Esophagus (tissue), 2 donors: ENCODE results near the gene ELOVL7. TPM values are rescaled to one million over a fixed set of nuclear protein-coding genes. Genes with fewer than 3 reads are reported as not detected.
"Not testable (repeated sequence)": the region's sequence is repeated elsewhere in the genome, so short reads cannot be mapped to it uniquely, and the experiment has no call there.

Source experiments
- H3K27ac ChIP-seq, 2 donors: one replicate each; pipeline ENCODE4 v1.5.1; 2013; ENCODE audit warnings: low read depth in 2 of 2, mild to moderate bottlenecking in 2 of 2, inconsistent platforms in 1 of 2, low read length in 1 of 2, moderate library complexity in 1 of 2
- H3K27me3 ChIP-seq, 2 donors: one replicate each; pipeline ENCODE4 v1.6.1; 2013; ENCODE audit warnings: low read length in 2 of 2, control low read depth in 1 of 2, mild to moderate bottlenecking in 1 of 2; ENCODE audit not compliant: insufficient read depth in 2 of 2, control insufficient read depth in 1 of 2
- H3K36me3 ChIP-seq, 2 donors: one replicate each; pipeline ENCODE4 v1.6.1; 2013; ENCODE audit warnings: low read length in 1 of 2; ENCODE audit not compliant: control insufficient read depth in 2 of 2, insufficient read depth in 2 of 2
- H3K4me1 ChIP-seq, 2 donors: one replicate each; pipeline ENCODE4 v1.6.1; 2013; ENCODE audit warnings: low read length in 1 of 2; ENCODE audit not compliant: control insufficient read depth in 2 of 2, insufficient read depth in 2 of 2
- H3K4me3 ChIP-seq, 2 donors: one replicate each; pipeline ENCODE4 v1.5.1; 2013; ENCODE audit warnings: low read length in 2 of 2, mild to moderate bottlenecking in 2 of 2, low read depth in 1 of 2, moderate library complexity in 1 of 2
- H3K9me3 ChIP-seq, 2 donors: one replicate each; pipeline ENCODE4 v1.6.1; 2013; ENCODE audit warnings: mild to moderate bottlenecking in 2 of 2, low read depth in 1 of 2, low read length in 1 of 2, moderate library complexity in 1 of 2; ENCODE audit not compliant: control insufficient read depth in 2 of 2, insufficient read depth in 1 of 2
- WGBS, 2 donors: extraction: QIAGEN DNeasy Blood & Tissue Kit; methylation state at CpG; one replicate each; pipeline ENCODE4 v1.1.7; 2013; 5-methylcytosine and 5-hydroxymethylcytosine counted together
- polyA plus RNA-seq, 2 donors: library from polyadenylated mRNA; stranded (reverse); fragments of 200-250 nt; gene quantifications; one replicate each; pipeline ENCODE4 v1.2.3, GENCODE V29; 2013
- donor health status: healthy with polysubstance abuse.
- donor health status: Bipolar disorder and iron deficiency.

ELOVL7 gene
- polyA plus RNA-seq, 2 donors = 2.2 to 2.8 TPM

- Histone ChIP-seq H3K4me3 (no peak overlapping the region), H3K9me3 (no peaks in the 10 kb centered on the region), H3K27me3 (no peaks in the 10 kb centered on the region), H3K4me1 (no peaks in the 10 kb centered on the region), H3K27ac (no peak overlapping the region), H3K36me3 (no peaks in the 10 kb centered on the region)
- 76 to 84% methylated on average over 9 of the region's 9 CpGs for WGBS, 2 donors
Observed at GRCh38 chr5:60820593-60821487, 23.2 kb downstream of the ELOVL7 start.

GRCh38 chr5:60816138-60816537 lies 27.9 kb downstream of the ELOVL7 start:
- WGBS, 2 donors = 94 to 99% methylated on average over 5 of the region's 5 CpGs
- not testable (repeated sequence) for H3K4me1 ChIP-seq, H3K4me3 ChIP-seq

GRCh38 chr5:60814498-60814897 lies 29.6 kb downstream of the ELOVL7 start:
- H3K4me1 ChIP-seq = no peaks in the 10 kb centered on the region
- H3K27ac ChIP-seq = no peak overlapping the region
- no peaks in the 10 kb centered on the region for H3K36me3 ChIP-seq
- H3K9me3 ChIP-seq = no peaks in the 10 kb centered on the region
- no peaks in the 10 kb centered on the region for H3K27me3 ChIP-seq
- H3K4me3 ChIP-seq = no peak overlapping the region
- WGBS, 2 donors = 88 to 89% methylated on average over 2 of the region's 2 CpGs

More at GRCh38 chr5:60816138-60816537, 27.9 kb downstream of the ELOVL7 start:
- not testable (repeated sequence) for H3K9me3 ChIP-seq, H3K36me3 ChIP-seq, H3K27me3 ChIP-seq, H3K27ac ChIP-seq

GRCh38 chr5:60812426-60812825 lies 31.6 kb downstream of the ELOVL7 start:
- Histone ChIP-seq H3K27me3 (no peaks in the 10 kb centered on the region), H3K4me3 (no peak overlapping the region), H3K36me3 (no peaks in the 10 kb centered on the region), H3K27ac (no peak overlapping the region), H3K9me3 (no peaks in the 10 kb centered on the region), H3K4me1 (no peaks in the 10 kb centered on the region)

DNA sequence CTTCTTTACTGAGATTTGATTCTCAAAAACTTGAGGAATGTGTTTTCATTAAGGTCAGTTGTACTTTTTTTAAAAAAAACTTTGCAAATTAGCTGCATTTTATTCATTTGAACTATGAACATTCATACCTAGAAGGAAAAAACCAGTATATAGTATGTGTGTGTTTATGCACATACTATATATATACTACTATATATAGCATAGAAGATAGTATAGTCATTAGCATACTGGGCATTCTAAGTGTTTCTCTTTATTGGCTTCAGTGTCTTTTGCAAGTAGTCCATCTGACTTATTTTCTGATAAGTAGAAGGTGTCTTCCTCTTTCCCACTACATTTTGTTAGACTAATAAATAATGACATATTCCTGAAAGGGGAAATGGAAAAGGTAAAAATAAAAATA lies 33.0 kb downstream of the ELOVL7 start:
- Histone ChIP-seq H3K36me3 (no peaks in the 10 kb centered on the region), H3K27me3 (no peaks in the 10 kb centered on the region), H3K27ac (no peak overlapping the region), H3K9me3 (no peaks in the 10 kb centered on the region), H3K4me3 (no peak overlapping the region), H3K4me1 (no peaks in the 10 kb centered on the region)

DNA sequence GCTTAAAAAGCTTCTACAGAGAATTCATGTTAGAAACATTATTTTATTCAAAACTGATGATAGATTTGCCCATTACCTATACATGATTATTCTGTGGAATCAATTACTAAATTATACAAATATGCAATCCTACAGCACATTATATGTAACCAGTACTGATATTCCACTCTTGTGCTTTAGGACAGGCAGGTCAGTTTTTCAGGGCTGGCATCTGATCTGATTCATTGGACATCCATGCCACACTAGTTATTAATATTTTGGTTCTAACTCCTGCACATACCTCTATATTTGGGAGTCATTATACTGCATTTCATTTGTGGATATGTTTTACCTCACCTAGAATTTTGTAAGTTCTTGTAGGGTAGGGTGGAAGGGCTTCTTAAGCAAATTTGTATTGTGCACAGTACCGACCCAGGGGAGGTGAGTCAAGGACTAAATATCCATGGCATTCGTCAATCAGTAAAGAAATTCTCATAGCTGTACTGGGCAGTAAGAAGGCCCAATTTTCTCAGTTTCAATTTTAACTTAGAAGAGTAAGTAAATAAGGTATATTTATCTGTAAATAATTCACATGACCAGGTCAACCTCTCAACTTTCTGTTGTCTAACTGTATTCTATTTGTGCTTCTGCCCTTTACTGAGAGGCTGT lies 33.5 kb downstream of the ELOVL7 start:
- no peak overlapping the region for H3K27ac ChIP-seq
- WGBS, 2 donors = 59 to 67% methylated on average over 2 of the region's 2 CpGs

DNA sequence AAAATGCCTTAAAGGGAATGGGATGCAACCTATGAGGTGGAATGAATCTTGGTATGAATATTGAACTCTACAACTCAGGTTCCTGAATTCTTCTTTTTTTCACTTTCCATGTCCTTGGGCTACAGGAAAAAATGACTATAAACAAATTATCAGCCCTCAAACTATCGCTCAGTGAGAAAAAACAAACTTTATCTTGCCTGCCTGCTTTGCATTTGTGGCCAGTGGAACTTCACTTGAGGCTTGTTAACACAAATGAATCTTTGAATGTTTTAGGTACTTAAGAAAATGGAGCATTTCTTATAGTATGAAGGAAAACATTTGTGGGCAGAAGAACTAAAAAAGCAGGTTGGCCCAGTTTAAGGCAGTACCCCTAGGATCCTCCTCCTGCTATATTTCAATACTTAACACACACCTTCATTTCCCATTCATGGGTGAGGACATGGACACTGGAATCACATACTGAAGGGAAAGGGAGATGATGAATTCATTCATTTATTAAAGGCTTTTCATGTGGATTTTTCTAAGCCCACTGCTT lies 34.1 kb downstream of the ELOVL7 start:
- WGBS, 2 donors = 66 to 74% methylated on average over 1 of the region's 1 CpG
- no peaks in the 10 kb centered on the region for H3K4me1 ChIP-seq
- H3K36me3 ChIP-seq = no peaks in the 10 kb centered on the region
- no peaks in the 10 kb centered on the region for H3K27me3 ChIP-seq
- no peak overlapping the region for H3K4me3 ChIP-seq
- H3K9me3 ChIP-seq = no peaks in the 10 kb centered on the region
- H3K27ac ChIP-seq = no peak overlapping the region

More for the DNA sequence above, 33.5 kb downstream of the ELOVL7 start:
- no peak overlapping the region for H3K4me3 ChIP-seq
- no peaks in the 10 kb centered on the region for H3K36me3 ChIP-seq
- no peaks in the 10 kb centered on the region for H3K9me3 ChIP-seq
- no peaks in the 10 kb centered on the region for H3K4me1 ChIP-seq
- no peaks in the 10 kb centered on the region for H3K27me3 ChIP-seq

DNA sequence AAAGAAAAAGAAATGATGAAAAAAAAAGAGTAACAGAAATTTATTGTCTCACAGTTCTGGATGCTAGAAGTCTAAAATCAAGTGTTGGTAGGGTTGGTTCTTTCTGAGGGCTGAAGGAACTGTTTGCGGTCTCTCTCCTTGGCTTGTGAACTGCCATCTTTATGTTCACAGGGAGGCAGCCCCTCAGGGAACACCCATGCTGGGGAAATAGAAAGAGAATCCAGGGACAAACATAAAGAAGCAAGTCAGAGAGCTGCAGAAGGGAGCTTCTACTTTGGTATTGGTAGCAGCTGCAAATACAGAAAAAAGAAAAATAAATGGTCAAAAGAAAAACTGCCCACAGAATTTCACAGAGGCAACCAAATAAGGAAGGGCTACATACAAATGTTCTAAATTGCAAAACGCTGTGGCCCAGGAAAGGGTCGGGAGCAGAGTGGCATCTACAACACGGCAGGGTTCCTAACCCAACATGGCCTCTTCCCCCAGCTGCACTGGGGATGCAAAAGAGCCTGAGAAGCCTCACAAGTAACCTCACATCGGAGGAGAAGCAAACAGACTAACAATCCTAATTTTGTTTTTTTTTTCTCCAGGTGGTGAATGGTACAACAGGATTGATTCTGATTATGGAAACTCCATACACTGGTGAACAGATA lies 37.4 kb downstream of the ELOVL7 start:
- Histone ChIP-seq H3K27me3 (no peaks in the 10 kb centered on the region), H3K4me1 (no peaks in the 10 kb centered on the region), H3K4me3 (no peak overlapping the region), H3K9me3 (no peaks in the 10 kb centered on the region), H3K27ac (no peak overlapping the region), H3K36me3 (no peaks in the 10 kb centered on the region)
- 72 to 83% methylated on average over 5 of the region's 5 CpGs for WGBS, 2 donors

DNA sequence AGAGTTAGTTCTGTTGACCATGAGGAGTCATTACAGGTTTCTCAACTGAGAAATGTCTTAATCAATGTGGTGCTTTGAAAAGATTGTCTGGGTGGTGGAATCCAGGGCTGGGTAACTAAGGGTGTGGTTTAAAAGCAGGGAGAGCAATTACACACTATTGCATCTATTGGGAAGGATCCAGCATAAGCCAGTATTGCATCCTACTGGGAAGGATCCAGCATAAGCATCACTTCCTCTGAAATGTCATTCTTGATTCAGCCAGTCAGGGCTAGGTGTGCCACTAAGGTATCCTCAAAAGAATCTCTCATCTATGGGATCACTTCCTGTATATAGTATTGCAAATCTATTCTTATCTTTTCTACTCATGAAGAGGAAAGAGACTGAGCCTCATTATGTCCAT lies 38.6 kb downstream of the ELOVL7 start:
- H3K4me1 ChIP-seq = no peaks in the 10 kb centered on the region
- H3K9me3 ChIP-seq = no peaks in the 10 kb centered on the region
- H3K36me3 ChIP-seq = no peaks in the 10 kb centered on the region
- H3K27ac ChIP-seq = no peak overlapping the region
- no peak overlapping the region for H3K4me3 ChIP-seq
- no peaks in the 10 kb centered on the region for H3K27me3 ChIP-seq
